Stomach (tissue), 9 donors: Measurements from ENCODE around the gene TOMT. TPM values are rescaled to one million over a fixed set of nuclear protein-coding genes. Genes with fewer than 3 reads are reported as not detected.
"Not testable (repeated sequence)": the region's sequence is repeated elsewhere in the genome, so short reads cannot be mapped to it uniquely, and the experiment has no call there.

Source experiments
- DNase-seq, 2 donors: peaks; one replicate each; pipeline versions ENCODE4 v3.0.0 to v3.0.0-alpha.2; 2013 to 2019
- H3K27ac ChIP-seq, 5 donors: fragments of 200-600 bp in 4 of 5; sonication (generic) in 4 of 5; one replicate each; pipeline ENCODE4 v1.5.1; 2013 to 2019; ENCODE audit warnings: mild to moderate bottlenecking in 1 of 5, moderate library complexity in 1 of 5
- H3K27me3 ChIP-seq, 3 donors: fragments of 200-600 bp; sonication (generic); one replicate each; pipeline ENCODE4 v1.5.1; 2017 to 2019; ENCODE audit warnings: mixed run types in 1 of 3
- H3K36me3 ChIP-seq, 4 donors: fragments of 200-600 bp; sonication (generic); 1 replicate in 3 of 4; 2 replicates in 1 of 4; pipeline ENCODE4 v1.5.1; 2016 to 2019
- H3K4me1 ChIP-seq, 4 donors: fragments of 200-600 bp; sonication (generic); one replicate each; pipeline ENCODE4 v1.5.1; 2016 to 2019
- H3K4me3 ChIP-seq, 4 donors: fragments of 200-600 bp; sonication (generic) in 3 of 4; one replicate each; pipeline ENCODE4 v1.5.1; 2016 to 2019; ENCODE audit warnings: mild to moderate bottlenecking in 1 of 4
- H3K9me3 ChIP-seq, 4 donors: fragments of 200-600 bp; sonication (generic); one replicate each; pipeline ENCODE4 v1.5.1; 2016 to 2019
- CTCF ChIP-seq, 7 experiments: fragments of 450-650 bp in 4 of 7; fragments of 200-600 bp in 3 of 7; sonication (generic) in 3 of 7; IDR thresholded peaks; one replicate each; pipeline ENCODE4 v1.5.1; 2016 to 2019; ENCODE audit warnings: antibody characterized with exemption in 7 of 7, control low read depth in 2 of 7, mild to moderate bottlenecking in 1 of 7
- EP300 ChIP-seq: sonication (generic); formaldehyde crosslinking; IDR thresholded peaks from one replicate; pipeline ENCODE4 v1.6.1; 2017; ENCODE audit warnings: antibody characterized with exemption
- POLR2A ChIP-seq, 4 donors: fragments of 450-650 bp; IDR thresholded peaks; one replicate each; pipeline ENCODE4 v1.6.1; 2016; ENCODE audit warnings: antibody characterized with exemption in 4 of 4, control low read depth in 2 of 4, mild to moderate bottlenecking in 1 of 4, moderate library complexity in 1 of 4
- POLR2AphosphoS5 ChIP-seq, 3 donors: sonication (generic); formaldehyde crosslinking; IDR thresholded peaks; one replicate each; pipeline ENCODE4 v1.6.1; 2016; ENCODE audit warnings: antibody characterized with exemption in 3 of 3
- WGBS, 5 donors: extraction: QIAGEN DNeasy Blood & Tissue Kit in 3 of 5; methylation state at CpG; one replicate each; pipeline versions ENCODE4 v1.1.5 to v1.1.7; 2013 to 2018; 5-methylcytosine and 5-hydroxymethylcytosine counted together
- intact Hi-C: fragments of 100-400 bp; cut with DNase I; formaldehyde crosslinking; loops from one replicate; pipeline ENCODE4 v1.15.1; 2023; ENCODE audit warnings: low total_unique reads
- polyA plus RNA-seq, 3 donors: library from polyadenylated mRNA; stranded (reverse); fragments of 200-250 nt; gene quantifications; one replicate each; pipeline ENCODE4 v1.2.3, GENCODE V29; 2013
- total RNA-seq, 5 donors: library from RNA; depleted of rRNA; stranded (reverse); fragments of >200 nt; gene quantifications; one replicate each; pipeline versions ENCODE4 v1.1.0 to v1.2.3, GENCODE V29; 2014 to 2016
- donor health status: healthy with polysubstance abuse.
- donor health status: Bipolar disorder and iron deficiency.
- donor health status: healthy.

TOMT gene
- total and polyA plus RNA-seq, 8 donors: not detected

GRCh38 chr11:72146625-72147024 lies 40.9 kb downstream of the TOMT start:
- H3K36me3 ChIP-seq: no peaks in the 10 kb centered on the region
- intact Hi-C loops: loop anchor here (5.0 kb wide), 1 partner anchor 169 kb away; no protein-coding TSS in a partner anchor

GRCh38 chr11:72150882-72151281 lies 45.2 kb downstream of the TOMT start:
- Histone ChIP-seq H3K36me3 (no peaks in the 10 kb centered on the region), H3K27me3 (no peaks in the 10 kb centered on the region), H3K27ac (no peak overlapping the region), H3K4me1 (no peaks in the 10 kb centered on the region), H3K9me3 (no peaks in the 10 kb centered on the region), H3K4me3 (no peak overlapping the region)
- 58 to 75% (median 68%) methylated on average over 4 of the region's 4 CpGs for WGBS, 5 donors
- no peak for TF ChIP-seq CTCF (IDR thresholded peaks at IDR 0.05)
- no peak for TF ChIP-seq EP300
- no peak for TF ChIP-seq POLR2A (IDR thresholded peaks at IDR 0.05)
- no peak for TF ChIP-seq POLR2AphosphoS5 (IDR thresholded peaks at IDR 0.05)
- intact Hi-C loops: no loop called here
- DNase-seq: no peak

More at GRCh38 chr11:72146625-72147024, 40.9 kb downstream of the TOMT start:
- no peak overlapping the region for H3K4me3 ChIP-seq
- H3K27ac ChIP-seq: no peak overlapping the region
- no peaks in the 10 kb centered on the region for H3K9me3 ChIP-seq
- WGBS, 5 donors: 26 to 73% (median 32%) methylated on average over 2 of the region's 2 CpGs
- TF ChIP-seq POLR2A (IDR thresholded peaks at IDR 0.05) (no peak), EP300 (no peak), POLR2AphosphoS5 (IDR thresholded peaks at IDR 0.05) (no peak), CTCF (IDR thresholded peaks at IDR 0.05) (no peak)
- no peaks in the 10 kb centered on the region for H3K27me3 ChIP-seq
- H3K4me1 ChIP-seq: no peaks in the 10 kb centered on the region
- DNase-seq: no peak

GRCh38 chr11:72153874-72154273 lies 48.1 kb downstream of the TOMT start:
- H3K9me3 ChIP-seq, H3K36me3 ChIP-seq, intact Hi-C loops, DNase-seq, H3K27me3 ChIP-seq, H3K4me1 ChIP-seq, H3K4me3 ChIP-seq, H3K27ac ChIP-seq: not testable (repeated sequence)
- WGBS, 5 donors: 84 to 88% (median 87%) methylated on average over 6 of the region's 6 CpGs

GRCh38 chr11:72154816-72155215 lies 49.1 kb downstream of the TOMT start:
- Histone ChIP-seq H3K9me3 (no peaks in the 10 kb centered on the region), H3K4me3 (no peak overlapping the region), H3K4me1 (no peaks in the 10 kb centered on the region), H3K27me3 (peaks cover 0 to 10% (median 0%) of the 10 kb centered on the region in 3 donors), H3K27ac (no peak overlapping the region), H3K36me3 (no peaks in the 10 kb centered on the region)
- WGBS, 5 donors: 75 to 92% (median 89%) methylated on average over 3 of the region's 3 CpGs
- intact Hi-C loops: no loop called here
- no peak for DNase-seq
- TF ChIP-seq EP300: no peak
- TF ChIP-seq CTCF (IDR thresholded peaks at IDR 0.05): no peak
- TF ChIP-seq POLR2A (IDR thresholded peaks at IDR 0.05): no peak
- no peak for TF ChIP-seq POLR2AphosphoS5 (IDR thresholded peaks at IDR 0.05)

GRCh38 chr11:72155751-72156150 lies 50.0 kb downstream of the TOMT start:
- TF ChIP-seq POLR2AphosphoS5 (IDR thresholded peaks at IDR 0.05) (no peak), CTCF (IDR thresholded peaks at IDR 0.05) (no peak), POLR2A (IDR thresholded peaks at IDR 0.05) (no peak), EP300 (no peak)
- Histone ChIP-seq H3K36me3 (no peaks in the 10 kb centered on the region), H3K27ac (no peak overlapping the region), H3K27me3 (peaks cover 0 to 10% (median 0%) of the 10 kb centered on the region in 3 donors), H3K4me1 (no peaks in the 10 kb centered on the region), H3K9me3 (no peaks in the 10 kb centered on the region), H3K4me3 (no peak overlapping the region)
- DNase-seq: no peak
- intact Hi-C loops: no loop called here
- WGBS, 5 donors: 83 to 88% (median 86%) methylated on average over 4 of the region's 4 CpGs
